HepG2 (cell line): ENCODE data around the gene TSEN34. TPM values are rescaled to one million over a fixed set of nuclear protein-coding genes. Genes with fewer than 3 reads are reported as not detected.

Source experiments
- ARNTL ChIP-seq: sonication (generic); formaldehyde crosslinking; IDR thresholded peaks from 2 replicates; pipeline ENCODE4 v1.4.0; 2020; ENCODE audit warnings: mild to moderate bottlenecking, missing genetic modification reagents
- MED13 ChIP-seq: sonication (generic); formaldehyde crosslinking; IDR thresholded peaks from 2 replicates; pipeline ENCODE4 v1.5.0; 2020; ENCODE audit warnings: missing genetic modification reagents
- MEIS2 ChIP-seq: sonication (generic); formaldehyde crosslinking; IDR thresholded peaks from 2 replicates; pipeline ENCODE4 v1.9.0; 2021; ENCODE audit warnings: mild to moderate bottlenecking, missing genetic modification reagents
- PAXIP1 ChIP-seq: sonication (generic); formaldehyde crosslinking; conservative IDR thresholded peaks from 2 replicates; pipeline ENCODE4 v1.4.0; 2020; ENCODE audit warnings: mild to moderate bottlenecking, missing genetic modification reagents, moderate library complexity
- RNF2 ChIP-seq: fragments of 450-650 bp; conservative IDR thresholded peaks from 2 replicates; pipeline ENCODE4 v1.6.1; 2016; ENCODE audit warnings: low read depth
- ZBTB38 ChIP-seq: sonication (generic); formaldehyde crosslinking; IDR thresholded peaks from 2 replicates; pipeline ENCODE4 v1.5.1; 2020; ENCODE audit warnings: mild to moderate bottlenecking, missing genetic modification reagents
- ZKSCAN8 ChIP-seq: IDR thresholded peaks from 2 replicates; pipeline ENCODE4 v1.6.1; 2016; ENCODE audit warnings: borderline replicate concordance, missing genetic modification reagents, missing compliant biosample characterization
- ZNF264 ChIP-seq: sonication (generic); formaldehyde crosslinking; IDR thresholded peaks from 2 replicates; pipeline ENCODE4 v1.4.0; 2020; ENCODE audit warnings: missing genetic modification reagents
- ZNF280D ChIP-seq: sonication (generic); formaldehyde crosslinking; IDR thresholded peaks from 2 replicates; pipeline ENCODE4 v1.5.1; 2020; ENCODE audit warnings: mild to moderate bottlenecking, missing genetic modification reagents
- ZNF333 ChIP-seq: sonication (generic); formaldehyde crosslinking; IDR thresholded peaks from 2 replicates; pipeline ENCODE4 v1.4.0; 2020; ENCODE audit warnings: mild to moderate bottlenecking, missing genetic modification reagents, borderline replicate concordance
- polyA plus RNA-seq, 8 experiments: library from polyadenylated mRNA; depleted of rRNA in 3 of 8; stranded (reverse) in 7 of 8; unstranded in 1 of 8; fragments of >200 nt; fragmentation: Illumina TruSeq in 4 of 8; extraction: Trizol in 4 of 8; gene quantifications; 2 replicates each; pipeline versions ENCODE4 v1.2.1 to v1.2.3, GENCODE V29; 2011 to 2016; ENCODE audit warnings: low read depth in 4 of 8, missing spikeins in 1 of 8, mixed read lengths in 1 of 8; ENCODE audit not compliant: insufficient read depth in 1 of 8
- total RNA-seq, 5 experiments: library from RNA; depleted of rRNA; stranded (reverse); fragments of >200 nt; fragmentation: Illumina TruSeq; extraction: Trizol; gene quantifications; 2 replicates each; pipeline ENCODE4 v1.2.3, GENCODE V29; 2016; ENCODE audit warnings: low read depth in 1 of 5
- TF ChIP-seq, protein P1 (sequence below): sonication (generic); formaldehyde crosslinking; IDR thresholded peaks from 2 replicates; pipeline ENCODE4 v1.5.0; 2020; ENCODE audit warnings: mild to moderate bottlenecking, missing genetic modification reagents
- TF ChIP-seq, protein P2 (sequence below): conservative IDR thresholded peaks from 2 replicates; pipeline ENCODE4 v1.6.1; 2018; ENCODE audit warnings: missing genetic modification reagents
- TF ChIP-seq, protein P3 (sequence below): sonication (generic); formaldehyde crosslinking; IDR thresholded peaks from 2 replicates; pipeline ENCODE4 v1.5.0; 2020; ENCODE audit warnings: mild to moderate bottlenecking, missing genetic modification reagents, borderline replicate concordance

The TSEN34 gene
- total and polyA plus RNA-seq, 2 of the 13 experiments (the other 11 are each of a cell fraction or from before 2014, with no cell fraction given) = 55.1 to 65.4 TPM

DNA sequence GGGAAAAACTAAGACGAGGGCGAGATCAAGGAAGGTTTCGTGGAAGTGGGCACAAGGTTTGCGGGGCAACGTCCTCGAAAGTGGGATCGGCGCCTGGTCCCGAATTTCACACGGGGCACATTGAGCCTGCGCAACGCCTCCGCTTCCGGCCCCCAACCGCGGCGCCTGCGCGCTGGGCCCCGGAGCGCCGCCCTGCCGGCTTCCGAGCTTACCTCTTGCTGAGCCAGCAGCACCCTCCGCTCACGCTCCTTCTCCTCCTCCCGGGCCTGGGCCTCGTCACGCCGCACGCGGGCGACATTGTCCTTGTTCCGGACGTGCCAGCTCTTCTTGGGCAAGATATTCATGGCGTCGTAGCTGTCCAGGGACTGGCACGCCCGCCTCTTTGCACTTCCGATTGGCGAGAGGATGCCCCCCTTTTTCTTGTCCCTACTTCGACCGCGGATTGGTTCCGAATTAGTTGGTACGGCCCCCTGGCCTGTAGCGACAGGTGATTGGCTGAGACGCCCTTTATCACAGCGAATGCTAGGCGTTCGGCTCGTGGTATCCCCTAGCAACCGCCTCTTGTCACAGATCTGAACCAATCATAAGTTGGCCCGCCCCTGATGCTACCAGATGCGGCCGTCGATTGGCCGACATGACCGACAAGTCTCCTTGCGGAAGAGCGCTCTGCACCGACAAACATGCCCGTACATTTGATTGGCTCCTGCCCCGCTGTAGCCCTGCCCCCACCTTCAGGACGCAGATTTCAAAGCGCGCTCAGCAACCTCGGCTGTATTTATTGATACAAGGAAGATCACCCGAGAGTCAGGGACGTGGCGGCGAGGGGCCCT, 31.5 kb upstream of the TSEN34 start, which contains the start of gene LENG1 (continued):
- TF ChIP-seq PAXIP1 (CRISPR knock-in tag) (no peak), RNF2 (peak; percentile 72; the same call in 1 of the 2 replicates), ARNTL (CRISPR knock-in tag) (0 out of 2 replicates have a peak, but pooled peaks have one; percentile 37), MED13 (CRISPR knock-in tag) (no peak), ZNF264 (CRISPR knock-in tag) (0 out of 2 replicates have a peak, but pooled peaks have one; percentile 22), ZBTB38 (CRISPR knock-in tag) (peak; percentile 35; the same call in 1 of the 2 replicates), ZKSCAN8 (0 out of 2 replicates have a peak, but pooled peaks have one; percentile 4), ZNF333 (CRISPR knock-in tag) (peak; percentile 20; the same call in 1 of the 2 replicates), ZNF280D (CRISPR knock-in tag) (no peak), MEIS2 (CRISPR knock-in tag) (0 out of 2 replicates have a peak, but pooled peaks have one; percentile 52)
- TF ChIP-seq, protein P1, sequence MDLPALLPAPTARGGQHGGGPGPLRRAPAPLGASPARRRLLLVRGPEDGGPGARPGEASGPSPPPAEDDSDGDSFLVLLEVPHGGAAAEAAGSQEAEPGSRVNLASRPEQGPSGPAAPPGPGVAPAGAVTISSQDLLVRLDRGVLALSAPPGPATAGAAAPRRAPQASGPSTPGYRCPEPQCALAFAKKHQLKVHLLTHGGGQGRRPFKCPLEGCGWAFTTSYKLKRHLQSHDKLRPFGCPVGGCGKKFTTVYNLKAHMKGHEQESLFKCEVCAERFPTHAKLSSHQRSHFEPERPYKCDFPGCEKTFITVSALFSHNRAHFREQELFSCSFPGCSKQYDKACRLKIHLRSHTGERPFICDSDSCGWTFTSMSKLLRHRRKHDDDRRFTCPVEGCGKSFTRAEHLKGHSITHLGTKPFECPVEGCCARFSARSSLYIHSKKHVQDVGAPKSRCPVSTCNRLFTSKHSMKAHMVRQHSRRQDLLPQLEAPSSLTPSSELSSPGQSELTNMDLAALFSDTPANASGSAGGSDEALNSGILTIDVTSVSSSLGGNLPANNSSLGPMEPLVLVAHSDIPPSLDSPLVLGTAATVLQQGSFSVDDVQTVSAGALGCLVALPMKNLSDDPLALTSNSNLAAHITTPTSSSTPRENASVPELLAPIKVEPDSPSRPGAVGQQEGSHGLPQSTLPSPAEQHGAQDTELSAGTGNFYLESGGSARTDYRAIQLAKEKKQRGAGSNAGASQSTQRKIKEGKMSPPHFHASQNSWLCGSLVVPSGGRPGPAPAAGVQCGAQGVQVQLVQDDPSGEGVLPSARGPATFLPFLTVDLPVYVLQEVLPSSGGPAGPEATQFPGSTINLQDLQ (CRISPR knock-in tag) = 0 out of 2 replicates have a peak, but pooled peaks have one; percentile 38
- TF ChIP-seq, protein P2, sequence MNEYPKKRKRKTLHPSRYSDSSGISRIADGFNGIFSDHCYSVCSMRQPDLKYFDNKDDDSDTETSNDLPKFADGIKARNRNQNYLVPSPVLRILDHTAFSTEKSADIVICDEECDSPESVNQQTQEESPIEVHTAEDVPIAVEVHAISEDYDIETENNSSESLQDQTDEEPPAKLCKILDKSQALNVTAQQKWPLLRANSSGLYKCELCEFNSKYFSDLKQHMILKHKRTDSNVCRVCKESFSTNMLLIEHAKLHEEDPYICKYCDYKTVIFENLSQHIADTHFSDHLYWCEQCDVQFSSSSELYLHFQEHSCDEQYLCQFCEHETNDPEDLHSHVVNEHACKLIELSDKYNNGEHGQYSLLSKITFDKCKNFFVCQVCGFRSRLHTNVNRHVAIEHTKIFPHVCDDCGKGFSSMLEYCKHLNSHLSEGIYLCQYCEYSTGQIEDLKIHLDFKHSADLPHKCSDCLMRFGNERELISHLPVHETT (CRISPR knock-in tag) = peak; percentile 67; the same call in 1 of the 2 replicates
- TF ChIP-seq, protein P3, sequence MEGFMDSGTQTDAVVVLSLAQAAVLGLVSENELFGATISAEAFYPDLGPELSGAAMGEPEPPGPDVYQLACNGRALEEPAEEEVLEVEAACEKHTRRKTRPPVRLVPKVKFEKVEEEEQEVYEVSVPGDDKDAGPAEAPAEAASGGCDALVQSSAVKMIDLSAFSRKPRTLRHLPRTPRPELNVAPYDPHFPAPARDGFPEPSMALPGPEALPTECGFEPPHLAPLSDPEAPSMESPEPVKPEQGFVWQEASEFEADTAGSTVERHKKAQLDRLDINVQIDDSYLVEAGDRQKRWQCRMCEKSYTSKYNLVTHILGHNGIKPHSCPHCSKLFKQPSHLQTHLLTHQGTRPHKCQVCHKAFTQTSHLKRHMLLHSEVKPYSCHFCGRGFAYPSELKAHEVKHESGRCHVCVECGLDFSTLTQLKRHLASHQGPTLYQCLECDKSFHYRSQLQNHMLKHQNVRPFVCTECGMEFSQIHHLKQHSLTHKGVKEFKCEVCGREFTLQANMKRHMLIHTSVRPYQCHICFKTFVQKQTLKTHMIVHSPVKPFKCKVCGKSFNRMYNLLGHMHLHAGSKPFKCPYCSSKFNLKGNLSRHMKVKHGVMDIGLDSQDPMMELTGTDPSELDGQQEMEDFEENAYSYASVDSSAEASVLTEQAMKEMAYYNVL (CRISPR knock-in tag) = 0 out of 2 replicates have a peak, but pooled peaks have one; percentile 47
